HEK293 (cell line): ENCODE measurements around the gene IL2RA.
"Not testable (repeated sequence)": the region's sequence is repeated elsewhere in the genome, so short reads cannot be mapped to it uniquely, and the experiment has no call there.

ENCODE experiments used
- CTCF ChIA-PET: fragments of 350-600 bp; formaldehyde crosslinking; extraction: SDS; loops from one replicate; lab custom pipeline; 2021; ENCODE audit warnings: antibody characterized with exemption; lab: Yijun Ruan, JAX
- POLR2A ChIA-PET: fragments of 300-600 bp; formaldehyde crosslinking; extraction: SDS; loops from one replicate; lab custom pipeline; 2020; ENCODE audit warnings: antibody characterized with exemption, inconsistent platforms; lab: Yijun Ruan, JAX
- H3K27ac ChIP-seq: fragments of 200-500 bp; sonication (Bioruptor generic); 2 replicates; pipeline ENCODE4 v1.5.1; 2014; ENCODE audit warnings: low read depth, low read length, control low read depth, inconsistent platforms; ENCODE audit errors: extremely low read depth
- H3K36me3 ChIP-seq, 2 experiments: fragments of 200-500 bp in 1 of 2; sonication (Bioruptor generic) in 1 of 2; 1 replicate in 1 of 2; 2 replicates in 1 of 2; pipeline ENCODE4 v1.5.1; 2014 to 2017; ENCODE audit warnings: inconsistent platforms in 2 of 2, low read length in 2 of 2; ENCODE audit not compliant: control insufficient read depth in 2 of 2, insufficient read depth in 1 of 2
- H3K4me1 ChIP-seq: fragments of 200-500 bp; sonication (Bioruptor generic); 2 replicates; pipeline ENCODE4 v1.5.1; 2014; ENCODE audit warnings: mild to moderate bottlenecking, low read length, inconsistent platforms; ENCODE audit not compliant: control insufficient read depth, insufficient read depth
- H3K4me3 ChIP-seq: 2 replicates; pipeline ENCODE4 v1.5.1; 2011; ENCODE audit warnings: low read depth, mild to moderate bottlenecking, control low read depth, low read length, moderate library complexity
- H3K9me3 ChIP-seq: fragments of 200-500 bp; sonication (Bioruptor generic); 2 replicates; pipeline ENCODE4 v1.5.1; 2014; ENCODE audit warnings: low read depth, low read length, inconsistent platforms; ENCODE audit not compliant: control insufficient read depth, insufficient read depth
- ATF2 ChIP-seq: fragments of 450-650 bp; formaldehyde crosslinking; IDR thresholded peaks from 2 replicates; pipeline ENCODE4 v1.5.1; 2016; ENCODE audit warnings: missing biosample characterization, missing genetic modification characterization, low read depth
- BCL11A ChIP-seq: fragments of 450-650 bp; formaldehyde crosslinking; IDR thresholded peaks from 2 replicates; pipeline ENCODE4 v1.5.1; 2016; ENCODE audit warnings: low read depth, missing biosample characterization, missing genetic modification characterization
- SETDB1 ChIP-seq: IDR thresholded peaks from one replicate; pipeline ENCODE4 v1.6.1; 2017; ENCODE audit warnings: mild to moderate bottlenecking, low read length, moderate library complexity, mixed read lengths; ENCODE audit not compliant: insufficient read length
- ZBTB11 ChIP-seq: fragments of 450-650 bp; formaldehyde crosslinking; conservative IDR thresholded peaks from 2 replicates; pipeline ENCODE4 v1.5.1; 2016; ENCODE audit warnings: low read depth, missing biosample characterization, missing genetic modification characterization
- ZBTB26 ChIP-seq: fragments of 450-650 bp; formaldehyde crosslinking; optimal IDR thresholded peaks from 2 replicates; pipeline ENCODE3; 2016; ENCODE audit warnings: missing biosample characterization, mild to moderate bottlenecking, missing genetic modification characterization
- ZBTB7A ChIP-seq: fragments of 450-650 bp; formaldehyde crosslinking; IDR thresholded peaks from 2 replicates; pipeline ENCODE4 v1.5.1; 2016; ENCODE audit warnings: low read depth, missing biosample characterization, missing genetic modification characterization
- ZNF121 ChIP-seq: fragments of 450-650 bp; formaldehyde crosslinking; IDR thresholded peaks from 2 replicates; pipeline ENCODE4 v1.5.1; 2016; ENCODE audit warnings: missing biosample characterization, missing genetic modification characterization
- ZNF239 ChIP-seq: fragments of 450-650 bp; formaldehyde crosslinking; IDR thresholded peaks from 2 replicates; pipeline ENCODE4 v1.5.1; 2016; ENCODE audit warnings: missing biosample characterization, missing genetic modification characterization
- ZNF248 ChIP-seq: fragments of 450-650 bp; formaldehyde crosslinking; IDR thresholded peaks from 2 replicates; pipeline ENCODE4 v1.5.1; 2017; ENCODE audit warnings: missing biosample characterization, missing genetic modification characterization
- ZNF26 ChIP-seq: fragments of 450-650 bp; formaldehyde crosslinking; IDR thresholded peaks from 2 replicates; pipeline ENCODE4 v1.5.1; 2016; ENCODE audit warnings: missing biosample characterization, missing genetic modification characterization
- ZNF335 ChIP-seq: fragments of 450-650 bp; formaldehyde crosslinking; conservative IDR thresholded peaks from 2 replicates; pipeline ENCODE4 v1.5.1; 2016; ENCODE audit warnings: missing biosample characterization, missing genetic modification characterization
- ZNF350 ChIP-seq: fragments of 450-650 bp; formaldehyde crosslinking; IDR thresholded peaks from 2 replicates; pipeline ENCODE4 v1.5.0; 2017; ENCODE audit warnings: missing biosample characterization, mild to moderate bottlenecking, missing genetic modification characterization
- ZNF426 ChIP-seq: fragments of 450-650 bp; formaldehyde crosslinking; IDR thresholded peaks from 2 replicates; pipeline ENCODE4 v1.5.1; 2017; ENCODE audit warnings: missing biosample characterization, missing genetic modification characterization, mild to moderate bottlenecking, inconsistent platforms, moderate library complexity
- ZNF488 ChIP-seq: fragments of 450-650 bp; formaldehyde crosslinking; IDR thresholded peaks from 2 replicates; pipeline ENCODE4 v1.5.1; 2016; ENCODE audit warnings: missing biosample characterization, missing genetic modification characterization
- ZNF571 ChIP-seq: fragments of 450-650 bp; formaldehyde crosslinking; IDR thresholded peaks from 2 replicates; pipeline ENCODE4 v1.5.0; 2017; ENCODE audit warnings: missing biosample characterization, missing genetic modification characterization
- ZNF600 ChIP-seq: fragments of 450-650 bp; formaldehyde crosslinking; IDR thresholded peaks from 2 replicates; pipeline ENCODE4 v1.5.1; 2016; ENCODE audit warnings: missing biosample characterization, missing genetic modification characterization
- ZNF701 ChIP-seq: fragments of 450-650 bp; formaldehyde crosslinking; IDR thresholded peaks from 2 replicates; pipeline ENCODE4 v1.5.1; 2016; ENCODE audit warnings: missing biosample characterization, missing genetic modification characterization
- ZNF704 ChIP-seq: fragments of 450-650 bp; formaldehyde crosslinking; IDR thresholded peaks from 2 replicates; pipeline ENCODE4 v1.5.1; 2016; ENCODE audit warnings: missing biosample characterization, missing genetic modification characterization
- ZNF843 ChIP-seq: fragments of 450-650 bp; formaldehyde crosslinking; IDR thresholded peaks from 2 replicates; pipeline ENCODE4 v1.5.1; 2016; ENCODE audit warnings: missing biosample characterization, missing genetic modification characterization
- ZSCAN30 ChIP-seq: fragments of 450-650 bp; IDR thresholded peaks from 2 replicates; pipeline ENCODE4 v1.5.1; 2018; ENCODE audit warnings: missing biosample characterization, mild to moderate bottlenecking, missing genetic modification characterization, moderate library complexity

Gene IL2RA

GRCh38 chr10:5962358-5962940, 99.7 kb downstream of the IL2RA start:
- H3K4me1 ChIP-seq, H3K36me3 ChIP-seq, POLR2A ChIA-PET, CTCF ChIA-PET, H3K9me3 ChIP-seq, H3K4me3 ChIP-seq, H3K27ac ChIP-seq: not testable (repeated sequence)
- TF ChIP-seq ZNF121 (tag by site-specific recombination): peak; percentile 83

GRCh38 chr10:5961405-5962100, 100.6 kb downstream of the IL2RA start:
- Histone ChIP-seq H3K36me3 (no peaks in the 10 kb centered on the region), H3K4me3 (no peak overlapping the region), H3K27ac (no peak overlapping the region), H3K4me1 (no peaks in the 10 kb centered on the region), H3K9me3 (no peaks in the 10 kb centered on the region)
- POLR2A ChIA-PET: no interaction called here
- CTCF ChIA-PET: no interaction called here
- no peak for TF ChIP-seq ZSCAN30
- no peak for TF ChIP-seq ZNF335 (tag by site-specific recombination)
- TF ChIP-seq ZNF350: no peak
- no peak for TF ChIP-seq ZNF571
- TF ChIP-seq ZNF26: no peak
- no peak for TF ChIP-seq ZNF843 (tag by site-specific recombination)
- no peak for TF ChIP-seq ATF2 (tag by site-specific recombination)
- TF ChIP-seq ZNF121 (tag by site-specific recombination): no peak
- TF ChIP-seq ZBTB7A (tag by site-specific recombination): no peak
- no peak for TF ChIP-seq ZNF704 (tag by site-specific recombination)
- TF ChIP-seq ZNF488 (tag by site-specific recombination): no peak
- TF ChIP-seq ZNF426: no peak
- TF ChIP-seq ZBTB26: no peak
- no peak for TF ChIP-seq ZNF600 (tag by site-specific recombination)
- TF ChIP-seq ZNF239 (tag by site-specific recombination): no peak
- no peak for TF ChIP-seq ZBTB11 (tag by site-specific recombination)
- no peak for TF ChIP-seq SETDB1
- TF ChIP-seq ZNF248: no peak
- TF ChIP-seq ZNF701 (tag by site-specific recombination): no peak
- no peak for TF ChIP-seq BCL11A (tag by site-specific recombination)

- H3K27ac ChIP-seq, H3K36me3 ChIP-seq, H3K4me1 ChIP-seq, POLR2A ChIA-PET, H3K4me3 ChIP-seq, H3K9me3 ChIP-seq: not testable (repeated sequence)
- CTCF ChIA-PET: interaction anchor here (0.6 kb wide), 1 partner anchor 205 kb away, joined by 4 read pairs; no protein-coding TSS in a partner anchor
These were observed 101.2 kb downstream of the IL2RA start for GRCh38 chr10:5960973-5961275.
